ENCODE measurements around the gene CEP85.

DNA sequence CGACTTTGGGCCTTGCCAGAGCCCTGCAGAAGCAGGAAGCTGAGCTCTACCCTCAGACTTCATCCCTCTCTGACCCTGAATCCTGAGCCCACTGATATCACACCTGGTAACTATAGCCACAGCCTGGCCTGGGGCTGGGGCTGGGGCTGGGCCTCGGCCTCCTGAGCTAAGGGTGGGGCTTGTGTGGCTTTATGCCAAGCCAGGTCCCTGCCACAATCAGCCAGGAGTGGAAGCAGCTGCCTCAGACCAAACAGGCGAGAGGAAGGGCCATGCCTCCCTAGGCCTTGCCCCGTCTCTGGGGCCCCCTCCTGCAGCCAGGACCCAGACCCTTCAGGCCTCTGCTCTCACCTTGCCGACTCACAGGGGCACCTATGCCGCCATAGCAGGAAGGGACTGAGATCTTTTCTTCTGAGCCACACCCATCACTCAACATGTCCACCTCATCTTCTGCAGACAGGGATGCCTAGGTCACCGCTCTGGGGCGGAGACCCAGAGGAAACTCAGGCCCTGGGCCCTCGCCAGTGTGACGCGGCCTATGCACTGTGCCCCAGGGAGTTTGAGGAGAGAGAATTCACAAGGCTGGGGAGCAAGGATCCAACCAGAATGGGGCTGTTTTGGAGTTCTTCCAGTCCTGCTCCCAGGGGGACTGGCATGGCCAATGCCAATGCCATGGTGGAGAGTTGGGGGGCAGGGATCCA is 66.7 kb downstream of the CEP85 start:
- TF ChIP-seq POLR2A (IDR thresholded peaks at IDR 0.05) (no peak), EP300 (IDR thresholded peaks at IDR 0.05; ENCODE audit: low read depth) (no peak)
